Measurements from ENCODE around the gene PNPLA8.
A peak's percentile ranks its signal among the peaks of the same experiment; 100 is the strongest.
"Not testable (repeated sequence)": the region's sequence is repeated elsewhere in the genome, so short reads cannot be mapped to it uniquely, and the experiment has no call there.

The PNPLA8 gene

DNA sequence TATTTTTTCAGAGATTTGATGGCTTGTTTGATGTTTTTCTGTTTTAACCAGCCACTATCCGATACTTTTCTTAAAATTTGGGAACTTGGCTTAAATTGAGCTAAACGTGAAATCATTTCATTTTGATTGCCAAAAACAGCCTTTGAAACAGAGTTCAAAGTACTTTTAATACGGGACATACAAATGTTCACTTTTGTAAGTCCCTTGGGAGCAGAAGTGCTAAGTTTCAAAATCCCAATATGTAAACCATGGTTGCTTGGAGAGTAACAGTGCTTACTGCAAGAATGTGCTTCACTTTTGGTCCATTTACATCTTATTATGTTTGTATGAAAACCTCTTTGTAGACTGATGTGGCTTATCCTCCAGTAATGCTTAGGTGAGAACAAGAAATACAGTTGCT lies 10.9 kb downstream of the PNPLA8 start:
- in situ Hi-C loops (cut with HindIII; ENCODE audit: low pct_unique_long_range_greater_than_20kb, low sequenced_read_pairs), result no loop called here
- no peak for TF ChIP-seq JUND (IDR thresholded peaks at IDR 0.05; ENCODE audit: low read depth)
- DNase-seq (ENCODE audit: low read depth in 1 of 2, low spot score in 1 of 2), result no peak

DNA sequence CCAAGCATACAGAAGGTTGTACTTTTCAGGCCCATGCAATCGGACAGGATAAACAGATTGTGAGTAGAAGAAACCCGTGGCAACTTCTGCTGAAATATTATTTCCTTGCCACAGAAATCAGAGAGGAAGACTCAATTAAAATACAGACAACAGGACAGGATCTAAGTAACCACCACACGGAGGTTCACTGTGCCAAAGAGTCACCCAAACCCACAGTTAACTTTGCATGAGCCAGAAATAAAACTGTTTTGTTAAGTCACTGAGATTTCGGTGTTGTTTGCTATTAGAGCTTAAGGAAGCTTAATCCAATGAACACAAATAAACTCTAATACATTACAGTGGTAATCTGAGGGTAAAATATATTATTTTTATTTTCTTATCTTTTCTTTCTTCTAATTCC lies 14.0 kb downstream of the PNPLA8 start:
- no peak for TF ChIP-seq JUND (IDR thresholded peaks at IDR 0.05; ENCODE audit: low read depth)
- DNase-seq (ENCODE audit: low read depth in 1 of 2, low spot score in 1 of 2), result no peak
- in situ Hi-C loops (cut with HindIII; ENCODE audit: low pct_unique_long_range_greater_than_20kb, low sequenced_read_pairs), result no loop called here

DNA sequence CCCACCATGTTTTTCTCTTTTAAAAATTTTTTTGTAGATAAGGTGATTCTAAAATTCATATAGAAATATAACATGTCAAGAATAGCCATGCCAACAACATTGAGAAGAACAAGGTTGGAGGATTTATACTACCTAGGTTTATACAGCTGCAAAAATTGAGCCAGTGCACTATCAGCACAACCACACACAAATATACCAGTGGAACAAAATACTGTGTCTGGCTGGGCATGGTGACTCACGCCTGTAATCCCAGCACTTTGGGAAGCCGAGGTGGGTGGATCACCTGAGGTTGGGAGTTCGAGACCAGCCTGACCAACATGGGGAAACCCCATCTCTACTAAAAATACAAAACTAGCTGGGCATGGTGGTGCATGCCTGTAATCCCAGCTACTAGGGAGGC lies 21.4 kb downstream of the PNPLA8 start:
- DNase-seq (ENCODE audit: low read depth in 1 of 2, low spot score in 1 of 2); in situ Hi-C loops (cut with HindIII; ENCODE audit: low pct_unique_long_range_greater_than_20kb, low sequenced_read_pairs): not testable (repeated sequence)

DNA sequence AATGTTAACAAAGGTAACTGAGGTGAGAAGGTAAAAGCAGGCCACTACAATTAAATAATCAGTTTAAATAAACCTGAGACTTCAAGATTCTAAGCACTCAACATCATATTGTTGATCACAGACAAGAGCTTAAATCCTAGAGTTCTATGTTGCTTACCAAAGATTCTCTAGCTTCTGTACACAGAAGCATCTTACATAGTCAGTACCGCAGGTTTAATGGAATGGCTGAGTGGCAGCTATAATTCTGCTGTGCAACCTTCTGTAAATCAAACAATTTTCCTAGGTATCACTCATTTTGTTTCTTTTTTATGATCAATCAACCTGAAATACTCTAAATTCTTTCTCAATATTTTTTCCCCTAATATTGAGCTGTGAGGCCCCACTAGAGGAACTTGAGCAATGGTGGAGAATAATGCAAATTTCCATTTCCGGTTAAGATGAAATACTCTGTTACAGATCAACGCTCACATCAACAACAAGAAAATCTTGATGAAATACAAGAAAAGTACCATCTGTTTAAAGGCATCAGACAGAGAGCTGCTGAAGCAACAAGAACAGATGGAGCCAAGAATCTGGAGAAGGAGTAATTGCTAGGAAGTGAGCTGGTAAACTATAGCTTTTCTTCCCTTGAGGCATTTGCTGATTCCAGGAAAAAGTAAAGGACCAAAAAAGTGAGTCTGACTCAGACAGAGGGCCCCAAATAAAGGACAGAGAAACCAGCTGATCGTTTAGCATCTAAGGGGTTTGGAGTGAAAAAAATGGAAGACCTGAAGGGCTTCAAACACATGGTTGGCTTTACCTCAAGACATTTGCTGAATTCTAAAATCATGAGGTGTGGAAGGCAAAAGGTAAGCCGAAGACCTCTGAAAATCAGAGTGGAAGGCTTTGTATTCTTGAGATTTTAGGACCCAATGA lies 22.6 kb downstream of the PNPLA8 start:
- no peak for DNase-seq (ENCODE audit: low read depth in 1 of 2, low spot score in 1 of 2)
- in situ Hi-C loops (cut with HindIII; ENCODE audit: low pct_unique_long_range_greater_than_20kb, low sequenced_read_pairs), result no loop called here
- TF ChIP-seq JUND (IDR thresholded peaks at IDR 0.05; ENCODE audit: low read depth), result no peak

DNA sequence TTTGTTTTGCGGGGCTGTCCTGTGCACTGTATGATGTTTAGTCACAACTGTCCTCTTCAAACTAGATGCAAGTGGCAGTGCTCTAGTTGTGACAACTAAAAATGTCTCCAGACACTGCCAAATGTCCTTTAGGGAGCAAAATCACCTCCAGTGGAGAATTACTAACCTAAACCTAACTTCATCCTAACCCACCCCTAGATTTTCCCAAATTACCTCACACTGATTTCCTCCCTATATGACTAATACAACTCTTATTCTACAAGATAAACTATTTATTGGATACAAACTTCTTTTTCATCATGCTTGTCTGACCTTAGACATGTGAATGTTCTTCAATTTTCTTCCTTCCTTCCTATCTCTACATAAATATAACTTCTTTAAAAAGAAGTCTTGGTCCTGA lies 26.4 kb downstream of the PNPLA8 start:
- in situ Hi-C loops (cut with HindIII; ENCODE audit: low pct_unique_long_range_greater_than_20kb, low sequenced_read_pairs), result no loop called here
- TF ChIP-seq JUND (IDR thresholded peaks at IDR 0.05; ENCODE audit: low read depth), result no peak
- no peak for DNase-seq (ENCODE audit: low read depth in 1 of 2, low spot score in 1 of 2)

DNA sequence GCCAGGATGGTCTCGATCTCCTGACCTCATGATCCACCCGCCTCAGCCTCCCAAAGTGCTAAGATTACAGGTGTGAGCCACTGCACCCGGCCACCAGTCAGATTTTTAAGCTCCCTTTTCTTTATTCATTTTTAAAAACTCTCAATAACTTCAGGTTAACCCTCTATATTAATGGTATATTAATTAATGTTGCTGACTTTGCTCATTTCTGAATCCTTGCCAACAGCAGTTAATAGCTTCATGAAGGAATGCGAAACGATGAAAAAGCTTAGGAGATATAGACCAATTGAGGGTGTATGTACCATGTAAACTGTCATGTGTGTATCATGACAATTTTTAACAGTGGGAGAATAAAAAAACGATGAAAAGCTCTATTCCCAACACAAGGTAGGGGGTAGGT lies 27.5 kb downstream of the PNPLA8 start:
- no peak for TF ChIP-seq JUND (IDR thresholded peaks at IDR 0.05; ENCODE audit: low read depth)
- in situ Hi-C loops (cut with HindIII; ENCODE audit: low pct_unique_long_range_greater_than_20kb, low sequenced_read_pairs), result no loop called here
- no peak for DNase-seq (ENCODE audit: low read depth in 1 of 2, low spot score in 1 of 2)

DNA sequence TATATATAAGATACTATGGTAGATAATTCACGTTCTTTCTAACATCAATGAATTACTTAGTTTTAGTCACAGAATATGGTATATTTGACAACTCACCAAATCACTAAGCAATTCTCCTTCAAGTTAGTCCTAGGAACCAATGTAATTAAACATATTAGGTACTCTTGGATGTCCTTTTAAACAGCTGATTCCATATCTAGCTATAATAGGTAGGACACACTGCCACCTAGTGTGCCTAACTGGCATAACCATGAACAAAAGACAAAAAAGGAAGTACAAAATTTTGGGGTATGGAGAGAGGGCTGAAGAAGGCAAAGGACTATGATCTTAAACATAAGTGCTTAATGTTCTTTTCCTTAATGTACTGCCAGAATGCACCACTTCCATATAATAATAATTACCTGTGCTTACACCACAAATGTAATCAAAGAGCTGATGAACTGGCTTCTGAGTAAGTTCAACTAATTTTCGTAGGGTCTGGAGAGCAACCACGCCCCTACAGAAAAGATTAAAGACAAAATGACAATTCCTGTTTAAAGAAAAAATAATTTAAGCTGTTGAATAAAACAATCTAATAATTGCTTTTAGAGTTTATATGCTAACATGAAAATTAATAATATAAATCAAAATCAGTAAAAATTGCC lies 28.7 kb downstream of the PNPLA8 start:
- peak; percentile 16 to 53 for DNase-seq (ENCODE audit: low read depth in 1 of 2, low spot score in 1 of 2)
- in situ Hi-C loops (cut with HindIII; ENCODE audit: low pct_unique_long_range_greater_than_20kb, low sequenced_read_pairs), result no loop called here
- no peak for TF ChIP-seq JUND (IDR thresholded peaks at IDR 0.05; ENCODE audit: low read depth)

DNA sequence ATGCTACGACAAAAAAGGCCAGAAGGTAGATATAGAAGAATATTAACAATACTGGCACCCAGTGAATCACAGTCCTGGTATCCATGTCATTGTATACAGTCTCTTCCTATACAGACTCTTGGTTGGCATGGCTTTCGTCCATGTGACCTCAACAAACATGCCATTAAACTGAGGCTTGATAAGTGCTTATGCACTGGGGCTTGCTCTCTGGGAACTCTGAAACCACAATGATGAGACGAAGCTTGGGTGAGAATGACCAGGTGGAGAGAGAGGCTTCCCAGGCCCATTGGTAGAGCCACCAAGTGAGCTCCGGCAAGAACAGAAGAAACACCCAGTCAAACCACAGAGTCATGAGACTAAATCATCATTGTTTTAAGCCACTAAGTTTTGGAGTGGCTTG lies 33.2 kb downstream of the PNPLA8 start:
- DNase-seq (ENCODE audit: low read depth in 1 of 2, low spot score in 1 of 2), result no peak
- in situ Hi-C loops (cut with HindIII; ENCODE audit: low pct_unique_long_range_greater_than_20kb, low sequenced_read_pairs), result no loop called here
- no peak for TF ChIP-seq JUND (IDR thresholded peaks at IDR 0.05; ENCODE audit: low read depth)

DNA sequence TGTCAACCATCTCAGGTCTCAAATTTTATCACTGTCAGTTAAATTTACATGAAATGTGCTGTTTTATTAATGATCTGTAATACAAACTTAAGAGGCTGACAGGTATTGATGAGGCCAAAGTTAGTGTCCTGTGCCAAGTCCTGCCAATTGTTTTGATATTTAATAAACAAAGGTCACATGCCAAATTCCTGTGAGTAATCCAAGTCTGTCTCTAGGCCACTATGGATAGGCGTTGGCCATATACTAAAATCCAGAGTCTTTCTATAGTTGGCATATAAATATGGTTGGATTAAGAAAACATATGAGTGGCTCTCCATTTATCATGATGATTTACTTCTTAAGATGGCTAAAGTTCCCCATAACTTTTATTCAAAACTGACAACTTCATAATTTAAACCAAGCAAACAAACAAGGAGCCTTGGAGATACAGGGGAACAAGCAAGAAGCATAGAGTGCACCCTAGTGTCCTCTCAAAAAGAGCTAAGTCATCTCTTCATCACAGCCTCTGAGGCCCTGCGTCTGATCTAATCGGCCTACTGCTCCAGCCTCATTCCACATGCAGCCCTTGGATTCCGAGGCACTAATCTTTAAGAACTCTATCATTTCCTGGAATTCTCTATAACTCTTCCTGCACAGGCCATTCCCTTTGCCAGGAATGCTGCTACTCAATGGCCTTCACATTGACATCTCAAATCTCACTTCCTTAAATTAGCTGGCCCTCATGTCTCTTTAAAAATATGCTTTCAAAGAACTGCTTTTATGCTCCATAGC lies 37.0 kb downstream of the PNPLA8 start:
- DNase-seq (ENCODE audit: low read depth in 1 of 2, low spot score in 1 of 2), result no peak
- in situ Hi-C loops (cut with HindIII; ENCODE audit: low pct_unique_long_range_greater_than_20kb, low sequenced_read_pairs), result no loop called here
- TF ChIP-seq JUND (IDR thresholded peaks at IDR 0.05; ENCODE audit: low read depth), result no peak

DNA sequence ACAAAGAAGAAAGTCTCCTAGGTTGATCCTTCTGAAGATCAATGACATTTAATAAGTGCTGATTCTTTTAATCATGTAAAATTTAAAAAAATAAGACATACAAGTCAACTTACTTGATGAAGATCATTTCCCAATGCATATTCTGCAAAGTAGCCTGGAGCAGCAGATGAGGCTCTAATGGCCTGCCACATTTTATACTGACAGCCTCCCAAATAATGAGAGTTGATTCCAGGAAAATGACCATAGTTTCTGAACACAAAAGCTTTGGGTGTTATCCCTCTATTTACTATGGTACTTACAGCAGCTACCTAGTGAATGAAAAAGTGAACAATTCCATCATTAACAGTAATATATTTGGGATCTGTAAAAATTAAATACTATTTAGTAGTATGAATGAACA lies 38.3 kb downstream of the PNPLA8 start:
- TF ChIP-seq JUND (IDR thresholded peaks at IDR 0.05; ENCODE audit: low read depth), result no peak
- in situ Hi-C loops (cut with HindIII; ENCODE audit: low pct_unique_long_range_greater_than_20kb, low sequenced_read_pairs), result no loop called here
- DNase-seq (ENCODE audit: low read depth in 1 of 2, low spot score in 1 of 2), result no peak

DNA sequence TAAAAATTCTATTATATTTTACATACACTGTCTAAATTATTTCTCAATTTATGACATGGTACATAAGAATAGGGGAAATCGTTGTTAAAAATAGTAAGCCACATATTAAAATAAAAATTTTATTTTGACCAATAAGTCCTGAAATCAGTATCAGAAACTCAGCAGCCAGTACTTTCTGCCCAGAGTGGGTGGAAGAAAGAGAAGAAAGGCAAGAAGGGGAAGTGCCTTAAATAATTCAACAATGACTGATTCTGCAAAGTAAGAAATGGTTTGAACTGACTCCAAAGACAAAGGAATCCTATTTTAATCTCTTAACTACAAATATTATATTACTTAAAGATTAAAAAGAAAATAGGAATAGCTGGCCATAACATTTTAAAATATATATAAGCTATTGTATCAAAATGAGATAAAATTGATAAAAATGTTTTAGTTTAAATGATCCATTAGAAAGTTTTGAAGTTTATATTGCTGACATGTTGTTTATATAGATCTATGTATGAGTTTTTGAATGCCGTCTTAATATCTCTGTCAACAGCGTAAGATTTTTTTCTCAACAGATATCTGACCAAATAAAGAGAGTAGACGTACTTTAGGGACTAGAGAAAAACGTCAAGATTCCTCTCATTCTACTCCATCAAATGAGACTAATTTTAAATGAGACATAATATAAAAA lies 39.5 kb downstream of the PNPLA8 start:
- TF ChIP-seq JUND (IDR thresholded peaks at IDR 0.05; ENCODE audit: low read depth), result no peak
- DNase-seq (ENCODE audit: low read depth in 1 of 2, low spot score in 1 of 2), result no peak
- in situ Hi-C loops (cut with HindIII; ENCODE audit: low pct_unique_long_range_greater_than_20kb, low sequenced_read_pairs), result no loop called here

DNA sequence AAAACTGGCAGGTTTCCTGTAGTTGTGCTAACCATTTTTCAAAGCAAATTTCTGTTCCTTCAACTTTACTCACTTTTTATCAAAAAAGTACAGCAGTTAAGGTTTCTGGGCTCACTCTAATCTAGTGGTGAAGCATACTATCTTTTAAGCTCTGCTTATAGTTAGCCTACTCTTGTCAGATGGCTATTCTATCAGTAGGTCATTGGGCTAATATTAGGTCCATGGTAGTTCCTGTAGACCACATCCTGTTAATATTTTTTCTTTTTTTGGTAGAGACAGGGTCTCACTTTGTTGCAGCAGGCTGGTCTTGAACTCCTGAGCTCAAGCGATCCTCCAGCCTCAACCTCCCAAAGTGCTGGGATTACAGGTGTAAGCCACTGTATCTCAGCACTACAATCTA lies 41.8 kb downstream of the PNPLA8 start:
- no peak for TF ChIP-seq JUND (IDR thresholded peaks at IDR 0.05; ENCODE audit: low read depth)
- no peak for DNase-seq (ENCODE audit: low read depth in 1 of 2, low spot score in 1 of 2)
- in situ Hi-C loops (cut with HindIII; ENCODE audit: low pct_unique_long_range_greater_than_20kb, low sequenced_read_pairs), result no loop called here
